Progenitor cell of endocrine pancreas (in vitro differentiated cells): ENCODE results near the gene STARD13. TPM values are rescaled to one million over a fixed set of nuclear protein-coding genes. Genes with fewer than 3 reads are reported as not detected.

Source experiments
- DNase-seq: peaks from one replicate; pipeline ENCODE4 v3.0.0; 2021; ENCODE audit warnings: low spot score; ENCODE audit not compliant: unreplicated experiment
- H3K27ac Mint-ChIP-seq: 2 replicates; pipeline ENCODE4 v1.8.0; 2021; ENCODE audit warnings: mild to moderate bottlenecking, moderate library complexity, mixed read lengths
- H3K27me3 Mint-ChIP-seq: 2 replicates; pipeline ENCODE4 v1.8.0; 2021; ENCODE audit warnings: mixed read lengths
- H3K36me3 Mint-ChIP-seq: 2 replicates; pipeline ENCODE4 v1.8.0; 2022; ENCODE audit warnings: mixed read lengths; ENCODE audit not compliant: insufficient read depth
- H3K4me1 Mint-ChIP-seq: 2 replicates; pipeline ENCODE4 v1.8.0; 2021; ENCODE audit warnings: low read depth, mixed read lengths
- H3K4me3 Mint-ChIP-seq: 2 replicates; pipeline ENCODE4 v1.8.0; 2021; ENCODE audit warnings: low read depth, mild to moderate bottlenecking, moderate library complexity, mixed read lengths
- H3K9me3 Mint-ChIP-seq: 2 replicates; pipeline ENCODE4 v1.8.0; 2021; ENCODE audit warnings: low read depth, mixed read lengths
- total RNA-seq: library from RNA; stranded (reverse); gene quantifications from 2 replicates; pipeline ENCODE4 v1.2.1, GENCODE V29; 2021
- TF ChIP-seq, protein P1 (sequence below): fragments of 200-600 bp; sonication (generic); IDR thresholded peaks from one replicate; pipeline ENCODE4 v1.5.0; 2021; ENCODE audit warnings: antibody characterized with exemption, mild to moderate bottlenecking; ENCODE audit not compliant: unreplicated experiment

Gene STARD13
- total RNA-seq, 1 donor from 2014 or later, result 11.7 TPM

DNA sequence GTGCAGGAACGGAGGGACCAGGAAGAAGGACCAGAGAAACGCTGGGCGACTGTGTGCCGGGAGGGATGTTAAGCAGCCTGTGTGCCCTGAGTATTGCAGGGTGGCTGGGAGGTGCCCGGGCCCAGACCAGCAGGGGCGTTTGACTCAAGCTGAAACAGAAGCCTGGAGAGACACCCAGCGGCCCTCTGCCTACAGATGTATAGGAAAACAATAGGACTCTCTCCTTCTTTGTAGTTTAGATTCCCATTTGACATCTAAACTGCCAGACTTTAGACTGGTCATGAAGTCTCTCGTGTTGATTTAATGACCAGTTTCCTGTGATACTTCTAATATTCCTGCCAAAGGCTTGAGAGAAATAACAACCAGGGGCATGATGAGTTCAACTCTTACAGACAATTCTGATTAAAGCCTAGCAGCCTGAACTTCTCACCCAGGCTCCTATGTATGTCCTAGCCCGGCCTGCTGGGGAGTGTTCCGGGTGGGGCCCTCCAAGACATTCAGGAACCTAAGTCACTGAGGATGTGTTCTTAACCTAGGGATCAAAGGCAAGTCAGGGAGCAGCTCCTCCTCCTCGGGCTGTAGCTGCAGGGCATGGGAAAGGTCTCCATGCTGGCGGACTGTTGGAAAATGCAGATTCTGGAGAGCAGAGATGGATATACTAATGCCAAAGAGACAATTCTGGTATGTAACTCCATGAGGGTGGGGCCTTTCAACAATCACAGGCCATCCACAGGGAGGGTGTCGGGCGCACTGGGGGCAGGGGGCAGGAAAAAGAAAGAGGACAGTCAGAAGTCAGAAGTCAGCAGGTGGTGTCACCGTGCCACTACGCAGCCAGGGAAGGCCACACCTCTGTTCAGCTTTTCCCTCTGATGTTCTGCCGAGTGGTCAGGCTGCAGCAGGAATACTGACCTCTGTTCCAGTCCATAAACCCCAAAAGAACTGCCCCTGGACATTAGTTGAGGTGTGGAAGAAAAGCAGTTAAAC lies 131.8 kb downstream of the STARD13 start:
- DNase-seq, result no peak
- no peaks in the 10 kb centered on the region for H3K4me1 Mint-ChIP-seq
- no peak overlapping the region for H3K4me3 Mint-ChIP-seq
- H3K9me3 Mint-ChIP-seq, result no peaks in the 10 kb centered on the region
- no peak overlapping the region for H3K27ac Mint-ChIP-seq
- TF ChIP-seq, protein P1, sequence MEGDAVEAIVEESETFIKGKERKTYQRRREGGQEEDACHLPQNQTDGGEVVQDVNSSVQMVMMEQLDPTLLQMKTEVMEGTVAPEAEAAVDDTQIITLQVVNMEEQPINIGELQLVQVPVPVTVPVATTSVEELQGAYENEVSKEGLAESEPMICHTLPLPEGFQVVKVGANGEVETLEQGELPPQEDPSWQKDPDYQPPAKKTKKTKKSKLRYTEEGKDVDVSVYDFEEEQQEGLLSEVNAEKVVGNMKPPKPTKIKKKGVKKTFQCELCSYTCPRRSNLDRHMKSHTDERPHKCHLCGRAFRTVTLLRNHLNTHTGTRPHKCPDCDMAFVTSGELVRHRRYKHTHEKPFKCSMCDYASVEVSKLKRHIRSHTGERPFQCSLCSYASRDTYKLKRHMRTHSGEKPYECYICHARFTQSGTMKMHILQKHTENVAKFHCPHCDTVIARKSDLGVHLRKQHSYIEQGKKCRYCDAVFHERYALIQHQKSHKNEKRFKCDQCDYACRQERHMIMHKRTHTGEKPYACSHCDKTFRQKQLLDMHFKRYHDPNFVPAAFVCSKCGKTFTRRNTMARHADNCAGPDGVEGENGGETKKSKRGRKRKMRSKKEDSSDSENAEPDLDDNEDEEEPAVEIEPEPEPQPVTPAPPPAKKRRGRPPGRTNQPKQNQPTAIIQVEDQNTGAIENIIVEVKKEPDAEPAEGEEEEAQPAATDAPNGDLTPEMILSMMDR, result no peak
- no peaks in the 10 kb centered on the region for H3K36me3 Mint-ChIP-seq
- H3K27me3 Mint-ChIP-seq, result no peaks in the 10 kb centered on the region

DNA sequence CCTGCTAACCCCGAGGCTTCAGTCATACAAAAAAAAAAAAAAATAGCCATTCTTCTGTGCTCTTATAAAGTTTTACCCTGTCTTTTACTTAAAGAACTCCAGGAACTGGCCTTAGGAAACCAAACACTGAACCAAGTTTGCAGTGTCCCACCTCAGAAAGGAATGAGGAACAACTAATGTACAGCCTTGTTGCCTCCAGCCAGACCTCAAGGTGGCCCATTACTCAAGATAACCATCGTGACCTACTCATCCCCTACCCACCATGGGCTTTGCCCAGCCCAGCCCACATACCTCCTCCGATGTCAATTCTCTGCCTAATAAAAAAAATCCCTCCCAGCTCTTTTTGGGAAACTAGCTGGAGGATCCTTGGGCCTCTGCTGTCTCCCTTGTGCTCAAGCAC lies 133.2 kb downstream of the STARD13 start:
- no peak overlapping the region for H3K4me3 Mint-ChIP-seq
- H3K27ac Mint-ChIP-seq, result no peak overlapping the region
- TF ChIP-seq, protein P1, result no peak
- H3K9me3 Mint-ChIP-seq, result no peaks in the 10 kb centered on the region
- DNase-seq, result no peak
- no peaks in the 10 kb centered on the region for H3K27me3 Mint-ChIP-seq
- no peaks in the 10 kb centered on the region for H3K4me1 Mint-ChIP-seq
- H3K36me3 Mint-ChIP-seq, result no peaks in the 10 kb centered on the region

DNA sequence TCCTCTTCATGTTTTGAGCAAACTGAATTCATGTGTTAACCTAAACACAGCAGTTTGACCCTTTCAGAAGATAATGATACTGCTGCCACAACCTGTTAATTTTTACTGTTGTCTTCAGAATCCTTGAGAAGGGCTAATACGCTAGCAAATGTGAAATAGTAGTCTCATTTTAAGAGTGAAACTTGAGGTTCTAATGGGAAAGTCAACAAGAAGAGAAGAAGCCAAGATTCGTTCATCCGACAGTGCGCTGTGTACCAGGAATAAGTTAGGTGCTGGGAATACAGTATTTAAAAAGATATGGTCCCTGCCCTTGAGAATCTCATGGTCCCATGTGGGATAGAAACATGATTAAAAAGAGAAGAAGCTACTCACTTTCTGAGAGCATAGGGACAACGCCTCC lies 134.9 kb downstream of the STARD13 start:
- DNase-seq, result no peak
- no peaks in the 10 kb centered on the region for H3K27me3 Mint-ChIP-seq
- no peaks in the 10 kb centered on the region for H3K36me3 Mint-ChIP-seq
- H3K27ac Mint-ChIP-seq, result no peak overlapping the region
- no peaks in the 10 kb centered on the region for H3K4me1 Mint-ChIP-seq
- H3K4me3 Mint-ChIP-seq, result no peak overlapping the region
- no peaks in the 10 kb centered on the region for H3K9me3 Mint-ChIP-seq
- TF ChIP-seq, protein P1, result no peak

DNA sequence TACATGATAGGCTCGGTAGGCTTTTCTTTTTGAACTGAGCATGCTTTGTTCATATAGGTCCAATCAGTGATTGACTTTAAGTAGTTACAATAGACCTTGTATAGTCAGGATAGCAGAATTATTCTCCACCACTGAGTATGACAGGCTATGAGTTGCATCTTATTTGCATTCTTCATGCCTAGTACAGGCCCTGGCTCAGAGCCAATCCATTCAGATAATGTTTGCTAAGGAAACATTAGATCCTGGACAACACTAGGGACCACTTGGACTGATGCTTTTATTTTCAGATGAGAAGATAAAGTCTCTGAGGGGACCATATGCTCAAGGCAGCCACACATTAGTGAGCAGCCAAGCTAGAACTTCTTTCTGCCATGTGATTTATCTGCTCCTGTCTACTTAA lies 135.4 kb downstream of the STARD13 start:
- TF ChIP-seq, protein P1, result no peak
- no peak for DNase-seq
- H3K27me3 Mint-ChIP-seq, result no peaks in the 10 kb centered on the region
- H3K27ac Mint-ChIP-seq, result no peak overlapping the region
- H3K4me1 Mint-ChIP-seq, result no peaks in the 10 kb centered on the region
- H3K4me3 Mint-ChIP-seq, result no peak overlapping the region
- H3K36me3 Mint-ChIP-seq, result no peaks in the 10 kb centered on the region
- H3K9me3 Mint-ChIP-seq, result no peaks in the 10 kb centered on the region

DNA sequence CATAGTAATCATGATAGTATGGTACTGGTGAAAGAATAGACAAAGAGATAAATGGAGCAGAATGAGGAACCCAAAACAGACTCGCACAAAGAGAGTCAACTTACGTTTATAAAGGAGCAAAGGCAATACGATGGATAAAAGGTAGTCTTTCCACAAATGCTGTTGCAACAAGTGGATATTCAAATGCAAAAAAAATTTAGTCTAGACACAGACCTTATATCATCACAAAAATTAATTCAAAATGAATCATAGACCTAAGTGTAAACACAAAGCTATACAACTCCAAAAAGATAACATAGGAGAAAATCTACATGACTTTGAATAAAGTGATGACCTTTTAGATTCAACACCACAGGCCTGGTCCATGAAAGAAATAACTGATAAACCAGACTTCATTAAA lies 137.7 kb downstream of the STARD13 start:
- Mint-ChIP-seq H3K4me3 (no peak overlapping the region), H3K9me3 (no peaks in the 10 kb centered on the region), H3K27ac (no peak overlapping the region), H3K4me1 (no peaks in the 10 kb centered on the region), H3K36me3 (no peaks in the 10 kb centered on the region), H3K27me3 (no peaks in the 10 kb centered on the region)
- TF ChIP-seq, protein P1, result no peak
- DNase-seq, result no peak
